ENCODE data around the gene NUB1.
A peak's percentile ranks its signal among the peaks of the same experiment; 100 is the strongest.

Gene NUB1

GRCh38 chr7:151347200-151347599 lies 5.6 kb downstream of the NUB1 start:
- in situ Hi-C loops (cut with HindIII; ENCODE audit: low sequenced_read_pairs): no loop called here
- no peak for TF ChIP-seq CTCF (IDR thresholded peaks at IDR 0.05; ENCODE audit: low read depth, low read length)
- no peak for DNase-seq (ENCODE audit: low read depth, low spot score)
- no peak overlapping the region for H3K4me3 ChIP-seq (ENCODE audit: low read depth, low read length)

- H3K4me3 ChIP-seq (ENCODE audit: low read depth, low read length): no peak overlapping the region
- TF ChIP-seq CTCF (IDR thresholded peaks at IDR 0.05; ENCODE audit: low read depth, low read length): no peak
- in situ Hi-C loops (cut with HindIII; ENCODE audit: low sequenced_read_pairs): no loop called here
- DNase-seq (ENCODE audit: low read depth, low spot score): no peak
Observed at GRCh38 chr7:151348970-151349369, 7.4 kb downstream of the NUB1 start.

- H3K4me3 ChIP-seq (ENCODE audit: low read depth, low read length): no peak overlapping the region
- DNase-seq (ENCODE audit: low read depth, low spot score): no peak
- in situ Hi-C loops (cut with HindIII; ENCODE audit: low sequenced_read_pairs): no loop called here
- no peak for TF ChIP-seq CTCF (IDR thresholded peaks at IDR 0.05; ENCODE audit: low read depth, low read length)
Observed at GRCh38 chr7:151349507-151349853, 7.9 kb downstream of the NUB1 start.

- H3K4me3 ChIP-seq (ENCODE audit: low read depth, low read length): no peak overlapping the region
- in situ Hi-C loops (cut with HindIII; ENCODE audit: low sequenced_read_pairs): no loop called here
- DNase-seq (ENCODE audit: low read depth, low spot score): no peak
- peak; percentile 22 for TF ChIP-seq CTCF (IDR thresholded peaks at IDR 0.05; ENCODE audit: low read depth, low read length)
Observed at GRCh38 chr7:151351027-151351426, 9.4 kb downstream of the NUB1 start.

- in situ Hi-C loops (cut with HindIII; ENCODE audit: low sequenced_read_pairs): no loop called here
- no peak for TF ChIP-seq CTCF (IDR thresholded peaks at IDR 0.05; ENCODE audit: low read depth, low read length)
- no peak overlapping the region for H3K4me3 ChIP-seq (ENCODE audit: low read depth, low read length)
- DNase-seq (ENCODE audit: low read depth, low spot score): no peak
Observed at GRCh38 chr7:151351967-151352366, 10.4 kb downstream of the NUB1 start.

- H3K4me3 ChIP-seq (ENCODE audit: low read depth, low read length): no peak overlapping the region
- no peak for DNase-seq (ENCODE audit: low read depth, low spot score)
- TF ChIP-seq CTCF (IDR thresholded peaks at IDR 0.05; ENCODE audit: low read depth, low read length): no peak
- in situ Hi-C loops (cut with HindIII; ENCODE audit: low sequenced_read_pairs): no loop called here
Observed at GRCh38 chr7:151352512-151352911, 10.9 kb downstream of the NUB1 start.

Measured in astrocyte of the spinal cord (primary cell).